OCI-LY3 (cell line): ENCODE measurements around the gene OR1B1.

Experiments used
- H2AFZ ChIP-seq: fragments of 200-600, 300-600 bp; shearing (Covaris generic); 2 replicates; pipeline ENCODE4 v1.6.0; 2014; ENCODE audit warnings: antibody characterized with exemption, low read depth, low read length
- H3K27ac ChIP-seq: fragments of 200-600, 300-600 bp; sonication (generic); 2 replicates; pipeline ENCODE4 v1.5.1; 2014; ENCODE audit warnings: mild to moderate bottlenecking, low read length, moderate library complexity, mixed read lengths
- H3K27me3 ChIP-seq: fragments of 200-600, 300-600 bp; sonication (generic); 2 replicates; pipeline ENCODE4 v1.6.1; 2014; ENCODE audit warnings: low read depth, low read length, mixed read lengths
- H3K36me3 ChIP-seq: fragments of 200-600, 300-600 bp; sonication (generic); replicated peaks from 2 replicates; pipeline ENCODE3; 2014; ENCODE audit warnings: low read depth, low read length, mixed read lengths
- H3K4me1 ChIP-seq: fragments of 300-600, 200-600 bp; sonication (generic); 2 replicates; pipeline ENCODE4 v1.6.1; 2014; ENCODE audit warnings: low read length, mixed read lengths
- H3K4me2 ChIP-seq: fragments of 200-600, 300-600 bp; sonication (generic); 2 replicates; pipeline ENCODE4 v1.6.1; 2014; ENCODE audit warnings: low read length, mixed read lengths
- H3K4me3 ChIP-seq: fragments of 300-600, 200-600 bp; sonication (generic); 2 replicates; pipeline ENCODE4 v1.5.1; 2014; ENCODE audit warnings: antibody characterized with exemption, mild to moderate bottlenecking, low read length, moderate library complexity
- H3K79me2 ChIP-seq: fragments of 300-600, 200-600 bp; shearing (Covaris generic); 2 replicates; pipeline ENCODE4 v1.6.1; 2014; ENCODE audit warnings: mild to moderate bottlenecking, low read length, mixed read lengths
- H3K9ac ChIP-seq: fragments of 300-600, 200-600 bp; shearing (Covaris generic); 2 replicates; pipeline ENCODE4 v1.6.0; 2014; ENCODE audit warnings: mild to moderate bottlenecking, low read length, moderate library complexity
- H3K9me3 ChIP-seq: fragments of 200-600, 300-600 bp; shearing (Covaris generic); 2 replicates; pipeline ENCODE4 v1.6.1; 2014; ENCODE audit warnings: low read length, mixed read lengths; ENCODE audit not compliant: insufficient read depth
- H4K20me1 ChIP-seq: fragments of 200-600, 300-600 bp; sonication (generic); 2 replicates; pipeline ENCODE4 v1.6.1; 2016; ENCODE audit warnings: low read length, mixed read lengths; ENCODE audit not compliant: insufficient read depth
- CTCF ChIP-seq: fragments of 200-600, 300-600 bp; sonication (generic); IDR thresholded peaks from 2 replicates; pipeline ENCODE4 v1.5.1; 2014; ENCODE audit warnings: antibody characterized with exemption, low read length, low read depth
- EZH2phosphoT487 ChIP-seq: fragments of 200-600 bp; shearing (Covaris generic); IDR thresholded peaks from 2 replicates; pipeline ENCODE4 v1.6.1; 2018; ENCODE audit warnings: antibody characterized with exemption, mixed run types, low read depth

OR1B1 gene

GRCh38 chr9:122657527-122657926, at the start of gene OR1B1:
Gene OR1B1, minus strand, starts transcription at chr9:122657627.
- TF ChIP-seq CTCF: no peak
- no peak for TF ChIP-seq EZH2phosphoT487
- H3K9me3 ChIP-seq: no peaks in the 10 kb centered on the region
- no peak within 1 kb of the TSS for H3K9ac ChIP-seq
- no peaks in the 10 kb centered on the region for H3K36me3 ChIP-seq
- H3K4me2 ChIP-seq: no peak within 1 kb of the TSS
- H3K27me3 ChIP-seq: peaks cover 13% of the 10 kb centered on the region; the same call in 1 of the 2 replicates
- no peak within 1 kb of the TSS for H3K4me3 ChIP-seq
- H3K27ac ChIP-seq: no peak within 1 kb of the TSS
- no peaks in the 10 kb centered on the region for H3K4me1 ChIP-seq
- no peaks in the 10 kb centered on the region for H3K79me2 ChIP-seq
- H2AFZ ChIP-seq: no peak within 1 kb of the TSS
- no peaks in the 10 kb centered on the region for H4K20me1 ChIP-seq

DNA sequence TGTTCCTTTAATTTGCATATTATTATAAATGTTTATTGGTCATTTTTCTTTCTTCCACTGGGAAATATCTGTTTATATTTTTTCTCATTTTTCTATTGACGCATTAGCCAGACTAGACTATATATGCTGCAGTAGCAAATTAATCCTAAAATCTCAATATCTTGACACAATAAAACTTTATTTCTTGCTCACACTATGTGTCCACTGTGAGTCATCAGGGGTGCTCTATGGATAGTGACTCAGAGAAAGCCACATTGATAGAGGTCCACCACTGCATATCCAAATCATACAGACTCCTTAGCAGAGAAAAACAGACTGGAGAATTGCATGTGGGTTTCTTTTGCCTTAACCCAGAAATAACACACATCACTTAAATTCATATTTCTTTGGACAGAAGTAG, 38.3 kb upstream of the OR1B1 start:
- H3K4me3 ChIP-seq: no peak overlapping the region
- H3K4me1 ChIP-seq: no peaks in the 10 kb centered on the region
- peaks cover 7% of the 10 kb centered on the region; the same call in 1 of the 2 replicates for H3K27me3 ChIP-seq
- no peaks in the 10 kb centered on the region for H4K20me1 ChIP-seq
- TF ChIP-seq CTCF: no peak
- TF ChIP-seq EZH2phosphoT487: no peak
- no peak overlapping the region for H2AFZ ChIP-seq
- no peaks in the 10 kb centered on the region for H3K9me3 ChIP-seq
- H3K4me2 ChIP-seq: no peak overlapping the region
- no peaks in the 10 kb centered on the region for H3K36me3 ChIP-seq
- no peak overlapping the region for H3K27ac ChIP-seq
- no peak overlapping the region for H3K9ac ChIP-seq
- H3K79me2 ChIP-seq: no peaks in the 10 kb centered on the region

DNA sequence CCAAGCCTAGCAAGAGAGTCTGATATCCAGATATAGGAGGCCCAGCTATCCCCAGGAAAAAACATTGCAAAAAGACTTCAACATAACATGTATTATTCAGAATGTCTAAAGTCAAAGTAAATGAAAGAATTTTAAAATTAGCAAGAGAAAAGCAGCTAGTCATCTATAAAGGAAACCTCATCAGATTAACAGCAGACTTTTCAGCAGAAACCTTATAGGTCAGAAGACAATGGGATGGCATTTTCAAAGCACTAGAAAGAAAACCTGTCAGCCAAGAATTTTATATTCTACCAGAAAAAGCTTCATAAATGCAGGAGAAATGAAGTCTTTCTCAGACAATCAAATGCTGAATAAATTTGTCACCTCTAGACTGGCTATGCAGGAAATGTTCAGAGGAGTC, 27.4 kb upstream of the OR1B1 start:
- H2AFZ ChIP-seq: no peak overlapping the region
- no peak overlapping the region for H3K4me3 ChIP-seq
- H3K9me3 ChIP-seq: no peaks in the 10 kb centered on the region; the same call in 1 of the 2 replicates
- H3K36me3 ChIP-seq: no peaks in the 10 kb centered on the region
- H3K4me2 ChIP-seq: no peak overlapping the region
- H3K79me2 ChIP-seq: no peaks in the 10 kb centered on the region
- no peak overlapping the region for H3K27ac ChIP-seq
- TF ChIP-seq CTCF (no peak), EZH2phosphoT487 (no peak)
- H3K9ac ChIP-seq: no peak overlapping the region
- H3K4me1 ChIP-seq: no peaks in the 10 kb centered on the region
- no peaks in the 10 kb centered on the region for H4K20me1 ChIP-seq
- peaks cover 16% of the 10 kb centered on the region; the same call in 1 of the 2 replicates for H3K27me3 ChIP-seq

GRCh38 chr9:122672481-122672880, 15.1 kb upstream of the OR1B1 start:
- no peaks in the 10 kb centered on the region for H3K9me3 ChIP-seq
- no peaks in the 10 kb centered on the region for H4K20me1 ChIP-seq
- H3K36me3 ChIP-seq: no peaks in the 10 kb centered on the region
- H3K4me3 ChIP-seq: no peak overlapping the region
- no peak overlapping the region for H2AFZ ChIP-seq
- peaks cover 36% of the 10 kb centered on the region for H3K27me3 ChIP-seq
- TF ChIP-seq EZH2phosphoT487 (no peak), CTCF (no peak)
- H3K4me2 ChIP-seq: no peak overlapping the region
- no peak overlapping the region for H3K9ac ChIP-seq
- no peaks in the 10 kb centered on the region for H3K4me1 ChIP-seq
- H3K27ac ChIP-seq: no peak overlapping the region
- H3K79me2 ChIP-seq: no peaks in the 10 kb centered on the region
